PC-3 (cell line): ENCODE data around the gene SMYD3. TPM values are rescaled to one million over a fixed set of nuclear protein-coding genes. Genes with fewer than 3 reads are reported as not detected.

Experiments
- ATAC-seq: fragments of 200-7000 bp; cut with Tn5 transposase; 2 replicates; pipeline ENCODE4 v1.9.1; 2020; ENCODE audit warnings: mild to moderate bottlenecking, moderate library complexity
- BruUV-seq: library from RNA; stranded (reverse); fragments of 400-500 nt; replicated peaks from 2 replicates; lab custom pipeline; 2021; lab: Mats Ljungman, UMichigan
- CTCF ChIA-PET: fragments of 300-600 bp; sonication (Branson Sonifier 250); formaldehyde crosslinking; loops from one replicate; lab custom pipeline; 2022; ENCODE audit warnings: antibody characterized with exemption; lab: Charles Lee
- POLR2A ChIA-PET: fragments of 300-600 bp; sonication (Branson Sonifier 250); formaldehyde crosslinking; loops from one replicate; lab custom pipeline; 2022; ENCODE audit warnings: antibody characterized with exemption; ENCODE audit not compliant: unreplicated experiment; lab: Charles Lee
- DNase-seq: peaks from one replicate; pipeline ENCODE4 v3.0.0-alpha.2; 2015
- H2AFZ ChIP-seq: fragments of 300-600 bp; sonication (generic); 2 replicates; pipeline ENCODE4 v1.6.0; 2016; ENCODE audit warnings: antibody characterized with exemption, low read length
- H3F3A ChIP-seq: fragments of 300-600 bp; sonication (generic); one replicate; pipeline ENCODE4 v1.6.0; 2017; ENCODE audit warnings: antibody characterized with exemption, low read length, control low read depth, mild to moderate bottlenecking; ENCODE audit not compliant: unreplicated experiment
- H3K27ac ChIP-seq: fragments of 300-600 bp; sonication (generic); 2 replicates; pipeline ENCODE4 v1.5.1; 2016; ENCODE audit warnings: mild to moderate bottlenecking, low read length
- H3K27me3 ChIP-seq: fragments of 300-600 bp; sonication (generic); 2 replicates; pipeline ENCODE4 v1.6.1; 2016; ENCODE audit warnings: low read length, mixed read lengths
- H3K36me3 ChIP-seq: fragments of 300-600 bp; sonication (generic); 2 replicates; pipeline ENCODE4 v1.6.1; 2016; ENCODE audit warnings: low read depth, mixed run types, low read length, mixed read lengths
- H3K4me1 ChIP-seq: fragments of 300-600 bp; sonication (generic); 2 replicates; pipeline ENCODE4 v1.5.1; 2016; ENCODE audit warnings: low read length; ENCODE audit not compliant: insufficient read depth
- H3K4me2 ChIP-seq: fragments of 300-600 bp; sonication (generic); 2 replicates; pipeline ENCODE4 v1.6.0; 2016; ENCODE audit warnings: low read length
- H3K4me3 ChIP-seq: fragments of 300-600 bp; sonication (generic); 2 replicates; pipeline ENCODE4 v1.5.1; 2016; ENCODE audit warnings: mild to moderate bottlenecking, low read length, mixed read lengths
- H3K79me2 ChIP-seq: fragments of 300-600 bp; sonication (generic); 2 replicates; pipeline ENCODE4 v1.6.1; 2017; ENCODE audit warnings: low read length, mixed read lengths
- H3K9ac ChIP-seq: fragments of 300-600 bp; sonication (generic); 2 replicates; pipeline ENCODE4 v1.6.0; 2016; ENCODE audit warnings: mild to moderate bottlenecking, low read length
- H3K9me2 ChIP-seq: fragments of 300-600 bp; sonication (generic); replicated peaks from 2 replicates; pipeline ENCODE4 v1.6.1; 2016; ENCODE audit warnings: mixed run types, low read length, mixed read lengths
- H3K9me3 ChIP-seq: fragments of 300-600 bp; sonication (generic); 2 replicates; pipeline ENCODE4 v1.6.1; 2016; ENCODE audit warnings: low read length, mixed read lengths
- H4K20me1 ChIP-seq: fragments of 300-600 bp; sonication (generic); 2 replicates; pipeline ENCODE4 v1.6.1; 2016; ENCODE audit warnings: low read length, mixed read lengths
- EZH2 ChIP-seq: fragments of 300-600 bp; sonication (generic); IDR thresholded peaks from one replicate; pipeline ENCODE4 v1.6.1; 2017; ENCODE audit warnings: antibody characterized with exemption, mild to moderate bottlenecking, low read length; ENCODE audit not compliant: unreplicated experiment
- EZH2phosphoT487 ChIP-seq: fragments of 300-600 bp; sonication (generic); IDR thresholded peaks from 2 replicates; pipeline ENCODE4 v1.6.1; 2018; ENCODE audit warnings: mild to moderate bottlenecking, antibody characterized with exemption, low read length, borderline replicate concordance
- intact Hi-C: fragments of 100-400 bp; cut with micrococcal nuclease; formaldehyde crosslinking; loops from 2 replicates; pipeline ENCODE4 v1.9.0; 2023
- total RNA-seq: library from RNA; depleted of rRNA; stranded (reverse); fragments of >200 nt; gene quantifications from 2 replicates; pipeline ENCODE4 v1.2.3, GENCODE V29; 2014
- TF ChIP-seq, protein P1 (sequence below): fragments of 300-600 bp; sonication (generic); conservative IDR thresholded peaks from 2 replicates; pipeline ENCODE4 v1.5.1; 2017; ENCODE audit warnings: antibody characterized with exemption, low read depth, mild to moderate bottlenecking, low read length

The SMYD3 gene
- total RNA-seq, 1 experiment from 2014 or later = 33.0 TPM

DNA sequence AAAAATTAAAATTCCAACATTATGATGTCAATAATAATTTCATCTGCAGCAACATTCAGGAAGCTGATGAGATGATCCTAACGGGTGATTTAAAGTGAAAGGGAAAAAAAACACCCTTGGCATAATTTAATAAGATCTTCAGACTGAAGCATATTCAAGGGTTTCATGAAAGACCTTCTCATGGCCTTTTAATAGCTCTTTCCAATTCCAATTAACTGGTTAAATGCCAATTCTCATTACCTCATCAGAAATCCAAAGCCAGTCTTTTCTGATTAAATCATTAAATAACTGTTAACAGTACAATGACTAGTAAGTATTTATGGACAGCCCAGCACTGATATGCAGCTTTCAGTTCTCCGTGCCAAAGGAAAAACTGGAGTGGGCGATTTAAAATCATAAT is 407.5 kb downstream of the SMYD3 start:
- no peaks in the 10 kb centered on the region for H3K79me2 ChIP-seq
- POLR2A ChIA-PET = no interaction called here
- H3K9me3 ChIP-seq = no peaks in the 10 kb centered on the region
- H4K20me1 ChIP-seq = no peaks in the 10 kb centered on the region
- H3K27ac ChIP-seq = no peak overlapping the region
- no peaks in the 10 kb centered on the region for H3F3A ChIP-seq
- H3K4me2 ChIP-seq = no peak overlapping the region
- no peaks in the 10 kb centered on the region for H3K27me3 ChIP-seq
- H2AFZ ChIP-seq = no peak overlapping the region
- ATAC-seq (no peak), DNase-seq (no peak)
- TF ChIP-seq EZH2 (no peak), EZH2phosphoT487 (no peak)
- TF ChIP-seq, protein P1, sequence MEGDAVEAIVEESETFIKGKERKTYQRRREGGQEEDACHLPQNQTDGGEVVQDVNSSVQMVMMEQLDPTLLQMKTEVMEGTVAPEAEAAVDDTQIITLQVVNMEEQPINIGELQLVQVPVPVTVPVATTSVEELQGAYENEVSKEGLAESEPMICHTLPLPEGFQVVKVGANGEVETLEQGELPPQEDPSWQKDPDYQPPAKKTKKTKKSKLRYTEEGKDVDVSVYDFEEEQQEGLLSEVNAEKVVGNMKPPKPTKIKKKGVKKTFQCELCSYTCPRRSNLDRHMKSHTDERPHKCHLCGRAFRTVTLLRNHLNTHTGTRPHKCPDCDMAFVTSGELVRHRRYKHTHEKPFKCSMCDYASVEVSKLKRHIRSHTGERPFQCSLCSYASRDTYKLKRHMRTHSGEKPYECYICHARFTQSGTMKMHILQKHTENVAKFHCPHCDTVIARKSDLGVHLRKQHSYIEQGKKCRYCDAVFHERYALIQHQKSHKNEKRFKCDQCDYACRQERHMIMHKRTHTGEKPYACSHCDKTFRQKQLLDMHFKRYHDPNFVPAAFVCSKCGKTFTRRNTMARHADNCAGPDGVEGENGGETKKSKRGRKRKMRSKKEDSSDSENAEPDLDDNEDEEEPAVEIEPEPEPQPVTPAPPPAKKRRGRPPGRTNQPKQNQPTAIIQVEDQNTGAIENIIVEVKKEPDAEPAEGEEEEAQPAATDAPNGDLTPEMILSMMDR = no peak
- no TSS peak for BruUV-seq
- no peak overlapping the region for H3K4me3 ChIP-seq
- intact Hi-C loops = no loop called here
- CTCF ChIA-PET = no interaction called here
- H3K36me3 ChIP-seq = no peaks in the 10 kb centered on the region
- no peak overlapping the region for H3K9ac ChIP-seq
- no peaks in the 10 kb centered on the region for H3K9me2 ChIP-seq
- 0 out of 2 replicates have a peak, but pooled peaks cover under 1% of the 10 kb centered on the region for H3K4me1 ChIP-seq

DNA sequence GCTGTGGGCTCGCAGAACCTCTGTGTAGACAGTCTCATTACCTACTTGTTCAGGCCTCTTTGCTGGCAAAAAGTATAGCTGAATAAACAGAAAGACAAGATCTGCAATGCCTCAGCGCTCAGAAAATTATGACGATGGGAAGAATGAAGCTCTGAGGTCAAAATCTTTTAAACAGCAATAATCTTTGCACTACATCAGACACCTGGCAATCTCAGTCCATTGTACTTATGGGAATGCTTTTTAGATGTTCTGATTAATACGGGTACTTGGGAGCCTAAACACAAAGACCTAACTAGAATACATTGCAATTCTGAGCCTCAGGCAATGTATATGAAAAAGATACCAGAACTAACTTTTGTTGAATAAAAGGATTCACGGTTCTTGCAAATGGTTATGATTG is 410.7 kb downstream of the SMYD3 start:
- Histone ChIP-seq H3K27me3 (no peaks in the 10 kb centered on the region), H2AFZ (no peak overlapping the region), H3K9me3 (no peaks in the 10 kb centered on the region), H3F3A (no peaks in the 10 kb centered on the region), H3K4me2 (no peak overlapping the region), H3K79me2 (no peaks in the 10 kb centered on the region), H3K27ac (no peak overlapping the region), H3K9ac (no peak overlapping the region), H3K4me1 (no peaks in the 10 kb centered on the region), H4K20me1 (no peaks in the 10 kb centered on the region), H3K4me3 (no peak overlapping the region), H3K9me2 (no peaks in the 10 kb centered on the region), H3K36me3 (no peaks in the 10 kb centered on the region)
- POLR2A ChIA-PET = no interaction called here
- DNase-seq (no peak), ATAC-seq (no peak)
- CTCF ChIA-PET = no interaction called here
- BruUV-seq = no TSS peak
- TF ChIP-seq, protein P1 = no peak
- TF ChIP-seq EZH2 (no peak), EZH2phosphoT487 (no peak)
- intact Hi-C loops = no loop called here

DNA sequence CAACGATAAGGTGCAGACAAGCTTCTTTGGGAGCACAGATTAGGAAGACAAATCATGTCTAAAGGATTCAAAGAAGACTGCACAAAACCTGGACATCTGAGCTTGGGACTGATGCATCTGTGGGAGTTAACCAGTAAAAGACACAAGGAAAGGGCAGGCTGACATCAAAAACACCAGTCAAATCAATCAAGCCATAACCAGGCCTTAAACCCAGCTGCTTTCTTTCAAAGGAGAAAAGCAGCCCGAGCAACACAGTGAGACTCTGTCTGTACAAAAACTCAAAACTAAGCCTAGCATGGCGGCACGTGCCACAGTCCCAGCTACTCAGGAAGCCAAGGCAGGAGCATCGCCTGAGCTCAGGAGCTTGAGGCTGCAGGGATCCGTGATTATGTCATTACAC is 411.6 kb downstream of the SMYD3 start:
- no peak overlapping the region for H3K9ac ChIP-seq
- H3K4me2 ChIP-seq = no peak overlapping the region
- no peaks in the 10 kb centered on the region for H3K9me3 ChIP-seq
- no peak overlapping the region for H2AFZ ChIP-seq
- DNase-seq (no peak), ATAC-seq (no peak)
- H3K4me1 ChIP-seq = no peaks in the 10 kb centered on the region
- intact Hi-C loops = no loop called here
- H3K36me3 ChIP-seq = no peaks in the 10 kb centered on the region
- ChIA-PET POLR2A (no interaction called here), CTCF (no interaction called here)
- TF ChIP-seq, protein P1 = no peak
- TF ChIP-seq EZH2phosphoT487 = no peak
- H3F3A ChIP-seq = no peaks in the 10 kb centered on the region
- H3K9me2 ChIP-seq = no peaks in the 10 kb centered on the region
- H3K27me3 ChIP-seq = no peaks in the 10 kb centered on the region
- H3K27ac ChIP-seq = no peak overlapping the region
- no TSS peak for BruUV-seq
- no peaks in the 10 kb centered on the region for H4K20me1 ChIP-seq
- no peak overlapping the region for H3K4me3 ChIP-seq
- H3K79me2 ChIP-seq = no peaks in the 10 kb centered on the region
